ENCODE data around the gene MAGEA2.
"Not testable (repeated sequence)": the region's sequence is repeated elsewhere in the genome, so short reads cannot be mapped to it uniquely, and the experiment has no call there.

MAGEA2 gene

DNA sequence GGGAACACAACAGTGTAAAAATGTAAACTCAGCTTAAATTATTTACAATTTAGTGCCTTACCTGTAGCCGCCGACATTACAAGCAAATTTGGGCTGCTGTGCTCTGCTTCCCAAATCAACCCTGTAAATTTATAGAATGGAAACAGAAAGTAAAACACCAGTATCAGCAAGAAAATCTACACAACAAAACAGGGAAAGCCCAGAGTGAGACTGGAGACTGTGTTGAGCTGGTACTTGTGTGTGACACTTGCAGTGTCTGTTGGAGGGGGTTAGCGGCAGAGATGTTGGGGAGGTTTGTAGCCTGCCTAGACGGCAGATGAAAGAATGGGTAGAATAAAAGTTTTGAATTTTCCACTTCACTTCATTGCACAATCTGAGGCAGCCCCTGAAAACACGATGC, 40.4 kb downstream of the MAGEA2 start:
- H3K4me3 ChIP-seq, H3K27ac ChIP-seq: not testable (repeated sequence)

DNA sequence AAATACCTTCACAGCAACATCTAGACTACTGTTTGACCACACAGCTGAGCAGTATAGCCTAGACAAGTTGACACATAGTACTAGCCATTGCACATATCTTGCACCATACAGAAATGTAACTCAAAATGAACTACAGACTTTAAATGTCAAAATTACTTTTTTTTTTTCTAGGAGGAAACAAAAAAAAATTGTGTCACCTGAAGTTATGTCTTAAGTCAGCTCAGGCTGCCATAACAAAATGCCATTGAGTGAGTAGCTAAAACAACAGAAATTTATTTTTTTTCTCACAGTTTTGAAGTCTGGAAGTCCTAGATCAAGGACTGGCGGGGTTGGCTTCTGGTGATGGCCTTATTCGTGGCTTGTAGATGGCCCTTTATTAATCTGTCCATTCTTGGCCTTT, 44.5 kb downstream of the MAGEA2 start, which contains the start of gene CSAG2:
TSS of gene CSAG2 (minus strand) at position 101 of the 400 bp plus-strand sequence. CDS start 161 bp downstream, outside the sequence.
- not testable (repeated sequence) for H3K27ac ChIP-seq, H3K4me3 ChIP-seq

DNA sequence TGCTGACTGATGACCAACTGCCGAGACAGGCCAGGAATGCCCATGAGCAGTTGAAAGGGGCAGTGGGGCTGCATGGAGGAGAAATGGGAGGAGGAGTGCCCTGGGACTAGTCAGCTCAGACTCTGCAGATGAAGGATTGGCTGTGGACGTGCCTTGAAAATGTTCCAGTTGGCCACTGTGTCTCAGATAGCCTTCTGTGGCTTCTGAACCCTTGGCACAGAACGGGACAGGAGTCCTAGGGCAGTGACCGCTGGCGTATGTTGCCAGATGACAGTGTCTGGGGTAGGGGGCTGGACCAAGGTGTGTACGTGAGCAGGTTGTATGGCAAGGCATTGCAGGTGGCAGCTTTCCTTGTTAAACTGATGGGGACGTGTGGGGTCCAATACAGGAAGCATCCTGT, 47.1 kb downstream of the MAGEA2 start:
- H3K27ac ChIP-seq, H3K4me3 ChIP-seq: not testable (repeated sequence)

DNA sequence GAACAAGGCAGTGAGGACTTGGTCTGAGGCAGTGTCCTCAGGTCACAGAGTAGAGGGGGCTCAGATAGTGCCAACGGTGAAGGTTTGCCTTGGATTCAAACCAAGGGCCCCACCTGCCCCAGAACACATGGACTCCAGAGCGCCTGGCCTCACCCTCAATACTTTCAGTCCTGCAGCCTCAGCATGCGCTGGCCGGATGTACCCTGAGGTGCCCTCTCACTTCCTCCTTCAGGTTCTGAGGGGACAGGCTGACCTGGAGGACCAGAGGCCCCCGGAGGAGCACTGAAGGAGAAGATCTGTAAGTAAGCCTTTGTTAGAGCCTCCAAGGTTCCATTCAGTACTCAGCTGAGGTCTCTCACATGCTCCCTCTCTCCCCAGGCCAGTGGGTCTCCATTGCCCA, 53.3 kb downstream of the MAGEA2 start:
- not testable (repeated sequence) for H3K27ac ChIP-seq, H3K4me3 ChIP-seq

All from skin epidermis (tissue), 12 donors.